Gastrocnemius medialis (tissue), 4 donors: ENCODE data around the gene RAD54L. TPM values are rescaled to one million over a fixed set of nuclear protein-coding genes. Genes with fewer than 3 reads are reported as not detected.
A peak's percentile ranks its signal among the peaks of the same experiment; 100 is the strongest.

Source experiments
- ATAC-seq, 2 donors: fragments of 150-250 bp; one replicate each; pipeline ENCODE4 v1.9.1; 2016
- DNase-seq, 2 donors: peaks; one replicate each; pipeline ENCODE4 v3.0.0-alpha.2; 2019
- H3K27ac ChIP-seq, 4 donors: fragments of 200-600 bp; sonication (generic); 1 replicate in 1 of 4; 2 replicates in 3 of 4; pipeline ENCODE4 v1.5.1; 2016 to 2018; ENCODE audit warnings: mild to moderate bottlenecking in 2 of 4, moderate library complexity in 1 of 4
- H3K27me3 ChIP-seq, 3 donors: fragments of 200-600 bp; sonication (generic) in 2 of 3; 1 replicate in 1 of 3; 2 replicates in 2 of 3; pipeline versions ENCODE4 v1.5.1 to v1.6.0; 2016 to 2019; ENCODE audit warnings: mild to moderate bottlenecking in 1 of 3, moderate library complexity in 1 of 3
- H3K36me3 ChIP-seq, 2 donors: fragments of 200-600 bp; sonication (generic) in 1 of 2; one replicate each; pipeline ENCODE4 v1.5.1; 2017 to 2018
- H3K4me1 ChIP-seq, 2 donors: fragments of 200-600 bp; sonication (generic) in 1 of 2; one replicate each; pipeline ENCODE4 v1.5.1; 2016 to 2017; ENCODE audit warnings: mild to moderate bottlenecking in 2 of 2
- H3K4me3 ChIP-seq, 4 donors: fragments of 200-600 bp; sonication (generic) in 3 of 4; 1 replicate in 1 of 4; 2 replicates in 3 of 4; pipeline ENCODE4 v1.5.1; 2016 to 2019; ENCODE audit warnings: mild to moderate bottlenecking in 2 of 4
- H3K9me3 ChIP-seq, 3 donors: fragments of 200-600 bp; sonication (generic) in 2 of 3; 1 replicate in 1 of 3; 2 replicates in 2 of 3; pipeline ENCODE4 v1.5.1; 2016 to 2019
- POLR2A ChIP-seq, 2 donors: fragments of 450-650 bp; IDR thresholded peaks; one replicate each; pipeline ENCODE4 v1.6.1; 2017; ENCODE audit warnings: antibody characterized with exemption in 2 of 2, mild to moderate bottlenecking in 2 of 2, moderate library complexity in 2 of 2
- in situ Hi-C, 4 donors: fragments of 200-750 bp; cut with MboI; loops; one replicate each; pipeline versions ENCODE4 v1.15.0 to v1.8.0; 2017; ENCODE audit warnings: low sequenced_read_pairs in 4 of 4
- intact Hi-C: fragments of 100-400 bp; cut with DNase I; formaldehyde crosslinking; loops from one replicate; pipeline ENCODE4 v1.15.1; 2023; ENCODE audit warnings: low total_unique reads
- total RNA-seq, 4 donors: library from RNA; depleted of rRNA; stranded (reverse); fragments of >200 nt; gene quantifications; one replicate each; pipeline versions ENCODE4 v1.1.0 to v1.2.3, GENCODE V29; 2016
- TF ChIP-seq, protein P1 (sequence below), 5 experiments: fragments of 450-650 bp in 3 of 5; fragments of 200-600 bp in 2 of 5; sonication (generic) in 2 of 5; IDR thresholded peaks in 4 of 5; conservative IDR thresholded peaks in 1 of 5; 1 replicate in 4 of 5; 2 replicates in 1 of 5; pipeline ENCODE4 v1.5.1; 2016 to 2019; ENCODE audit warnings: antibody characterized with exemption in 5 of 5, mild to moderate bottlenecking in 3 of 5, moderate library complexity in 3 of 5

The RAD54L gene
- total RNA-seq, 4 donors from 2014 or later, result 1.1 TPM; not detected in 3

GRCh38 chr1:46204406-46204742 lies 43.2 kb upstream of the RAD54L start:
- no peak for DNase-seq
- no peak for ATAC-seq
- H3K27me3 ChIP-seq, result no peaks in the 10 kb centered on the region
- peaks cover 5 to 27% of the 10 kb centered on the region in 2 donors for H3K4me1 ChIP-seq
- peak overlapping the region; percentile 53 to 88 (median 70) for H3K4me3 ChIP-seq
- H3K36me3 ChIP-seq, result no peaks in the 10 kb centered on the region
- no peak for TF ChIP-seq POLR2A (IDR thresholded peaks at IDR 0.05)
- TF ChIP-seq, protein P1, sequence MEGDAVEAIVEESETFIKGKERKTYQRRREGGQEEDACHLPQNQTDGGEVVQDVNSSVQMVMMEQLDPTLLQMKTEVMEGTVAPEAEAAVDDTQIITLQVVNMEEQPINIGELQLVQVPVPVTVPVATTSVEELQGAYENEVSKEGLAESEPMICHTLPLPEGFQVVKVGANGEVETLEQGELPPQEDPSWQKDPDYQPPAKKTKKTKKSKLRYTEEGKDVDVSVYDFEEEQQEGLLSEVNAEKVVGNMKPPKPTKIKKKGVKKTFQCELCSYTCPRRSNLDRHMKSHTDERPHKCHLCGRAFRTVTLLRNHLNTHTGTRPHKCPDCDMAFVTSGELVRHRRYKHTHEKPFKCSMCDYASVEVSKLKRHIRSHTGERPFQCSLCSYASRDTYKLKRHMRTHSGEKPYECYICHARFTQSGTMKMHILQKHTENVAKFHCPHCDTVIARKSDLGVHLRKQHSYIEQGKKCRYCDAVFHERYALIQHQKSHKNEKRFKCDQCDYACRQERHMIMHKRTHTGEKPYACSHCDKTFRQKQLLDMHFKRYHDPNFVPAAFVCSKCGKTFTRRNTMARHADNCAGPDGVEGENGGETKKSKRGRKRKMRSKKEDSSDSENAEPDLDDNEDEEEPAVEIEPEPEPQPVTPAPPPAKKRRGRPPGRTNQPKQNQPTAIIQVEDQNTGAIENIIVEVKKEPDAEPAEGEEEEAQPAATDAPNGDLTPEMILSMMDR (IDR thresholded peaks at IDR 0.05 in 4 of 5, conservative IDR thresholded peaks at IDR 0.05 in 1 of 5), result no peak
- no peaks in the 10 kb centered on the region for H3K9me3 ChIP-seq
- in situ Hi-C loops, result no loop called here
- H3K27ac ChIP-seq, result peak overlapping the region; percentile 63 to 77 (median 71)
- intact Hi-C loops, result no loop called here

GRCh38 chr1:46205141-46205540 lies 42.4 kb upstream of the RAD54L start:
- in situ Hi-C loops (no loop called here), intact Hi-C loops (no loop called here)
- Histone ChIP-seq H3K36me3 (no peaks in the 10 kb centered on the region), H3K27ac (peak overlapping the region in 1 of 4 donors; percentile 77), H3K27me3 (no peaks in the 10 kb centered on the region), H3K9me3 (no peaks in the 10 kb centered on the region), H3K4me1 (peaks cover 3 to 25% of the 10 kb centered on the region in 2 donors), H3K4me3 (no peak overlapping the region)
- no peak for ATAC-seq
- TF ChIP-seq, protein P1 (IDR thresholded peaks at IDR 0.05 in 4 of 5, conservative IDR thresholded peaks at IDR 0.05 in 1 of 5), result no peak
- no peak for TF ChIP-seq POLR2A (IDR thresholded peaks at IDR 0.05)
- DNase-seq, result no peak

DNA sequence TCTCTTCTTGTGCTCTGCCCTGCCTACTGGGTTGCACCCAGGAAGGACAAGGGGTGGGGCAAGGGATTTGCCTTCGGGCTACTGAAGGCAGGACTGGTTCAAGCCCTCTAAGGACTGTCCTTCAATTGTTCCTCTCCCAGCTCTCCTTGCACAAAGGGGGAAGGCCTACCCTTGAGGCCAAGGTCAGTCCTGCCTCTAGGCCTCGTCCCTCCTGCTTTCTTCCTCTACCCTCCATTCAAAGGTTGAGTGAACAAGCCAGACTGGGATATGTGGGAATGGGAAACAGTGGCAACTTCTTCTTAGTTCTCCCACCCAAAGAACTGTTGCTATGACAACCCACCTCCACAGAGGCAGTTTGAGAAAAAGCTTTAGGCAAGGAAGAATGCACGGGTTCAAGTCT lies 41.8 kb upstream of the RAD54L start:
- no peak overlapping the region for H3K4me3 ChIP-seq
- intact Hi-C loops, result no loop called here
- TF ChIP-seq, protein P1 (IDR thresholded peaks at IDR 0.05 in 4 of 5, conservative IDR thresholded peaks at IDR 0.05 in 1 of 5), result no peak
- TF ChIP-seq POLR2A (IDR thresholded peaks at IDR 0.05), result no peak
- H3K9me3 ChIP-seq, result no peaks in the 10 kb centered on the region
- DNase-seq (no peak), ATAC-seq (no peak)
- no peak overlapping the region for H3K27ac ChIP-seq
- in situ Hi-C loops, result no loop called here
- H3K36me3 ChIP-seq, result no peaks in the 10 kb centered on the region
- H3K27me3 ChIP-seq, result no peaks in the 10 kb centered on the region
- peaks cover 3 to 25% of the 10 kb centered on the region in 2 donors for H3K4me1 ChIP-seq

DNA sequence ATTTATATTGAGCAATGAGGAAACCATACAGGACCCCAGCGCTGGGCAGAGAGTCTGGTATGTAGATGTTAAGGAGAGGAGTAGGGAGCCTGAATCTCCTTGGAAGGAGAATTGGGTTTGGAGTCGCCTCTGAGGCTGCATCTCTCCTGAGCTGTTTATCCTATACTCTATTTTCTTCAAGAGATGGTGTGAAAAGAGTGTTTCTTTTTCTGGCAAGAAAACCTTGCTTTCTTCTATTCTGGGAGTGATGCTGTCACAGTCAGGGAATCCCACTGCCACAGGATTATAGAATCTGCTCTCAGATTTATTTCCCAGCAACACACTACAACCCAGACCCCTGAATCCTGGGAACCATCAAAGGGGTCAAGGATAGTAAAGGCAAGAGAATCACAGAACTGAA lies 41.2 kb upstream of the RAD54L start:
- H3K4me1 ChIP-seq, result peaks cover 3 to 25% of the 10 kb centered on the region in 2 donors
- no peak overlapping the region for H3K4me3 ChIP-seq
- no peak for DNase-seq
- no peak for ATAC-seq
- H3K9me3 ChIP-seq, result no peaks in the 10 kb centered on the region
- intact Hi-C loops (no loop called here), in situ Hi-C loops (no loop called here)
- no peaks in the 10 kb centered on the region for H3K27me3 ChIP-seq
- no peaks in the 10 kb centered on the region for H3K36me3 ChIP-seq
- TF ChIP-seq, protein P1 (IDR thresholded peaks at IDR 0.05 in 4 of 5, conservative IDR thresholded peaks at IDR 0.05 in 1 of 5), result no peak
- no peak for TF ChIP-seq POLR2A (IDR thresholded peaks at IDR 0.05)
- no peak overlapping the region for H3K27ac ChIP-seq

DNA sequence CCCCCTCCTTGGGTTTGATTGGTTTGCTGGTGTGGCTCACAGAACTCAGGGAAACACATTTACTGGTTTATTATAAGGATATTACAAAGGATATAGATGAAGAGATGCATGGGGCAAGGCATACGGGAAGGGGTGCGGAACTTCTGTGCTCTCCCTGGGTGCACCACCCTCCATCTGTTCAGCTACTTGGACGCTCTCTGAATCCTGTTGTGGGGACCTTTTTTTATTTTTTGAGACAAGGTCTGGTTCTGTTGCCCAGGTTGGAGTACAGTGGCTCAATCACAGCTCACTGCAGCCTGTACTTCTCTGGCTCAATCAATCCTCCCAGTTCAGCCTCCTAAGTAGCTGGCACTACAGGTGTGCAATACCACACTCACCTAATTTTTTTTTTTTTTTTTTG lies 37.0 kb upstream of the RAD54L start:
- Histone ChIP-seq H3K27me3 (no peaks in the 10 kb centered on the region), H3K9me3 (no peaks in the 10 kb centered on the region), H3K36me3 (no peaks in the 10 kb centered on the region), H3K4me3 (no peak overlapping the region), H3K4me1 (no peaks in the 10 kb centered on the region), H3K27ac (no peak overlapping the region)
- in situ Hi-C loops, result no loop called here
- intact Hi-C loops, result no loop called here
- ATAC-seq, result no peak
- TF ChIP-seq, protein P1 (IDR thresholded peaks at IDR 0.05 in 4 of 5, conservative IDR thresholded peaks at IDR 0.05 in 1 of 5), result no peak
- TF ChIP-seq POLR2A (IDR thresholded peaks at IDR 0.05), result no peak
- DNase-seq, result no peak
